Activated CD4-positive, alpha-beta memory T cell treated with anti-CD3 and anti-CD28 coated beads for 36 hours (primary cell): ENCODE data around the gene ABCC10. TPM values are rescaled to one million over a fixed set of nuclear protein-coding genes. Genes with fewer than 3 reads are reported as not detected.
"Not testable (repeated sequence)": the region's sequence is repeated elsewhere in the genome, so short reads cannot be mapped to it uniquely, and the experiment has no call there.

Experiments
- CTCF ChIA-PET: fragments of 350-600 bp; sonication (Branson Sonifier 250); formaldehyde crosslinking; loops from one replicate; lab custom pipeline; 2021; ENCODE audit warnings: antibody characterized with exemption, inconsistent platforms; lab: Charles Lee
- POLR2A ChIA-PET: fragments of 350-600 bp; sonication (Branson Sonifier 250); formaldehyde crosslinking; loops from one replicate; lab custom pipeline; 2021; ENCODE audit warnings: antibody characterized with exemption; lab: Charles Lee
- DNase-seq: peaks from one replicate; pipeline ENCODE4 v3.0.0-alpha.2; 2020
- H3K27ac Mint-ChIP-seq: one replicate; pipeline ENCODE4 v1.8.0; 2021; ENCODE audit warnings: mixed read lengths
- H3K27me3 Mint-ChIP-seq: one replicate; pipeline ENCODE4 v1.8.0; 2021; ENCODE audit warnings: mixed read lengths
- H3K36me3 Mint-ChIP-seq: one replicate; pipeline ENCODE4 v1.8.0; 2021; ENCODE audit warnings: mixed read lengths
- H3K4me1 Mint-ChIP-seq: one replicate; pipeline ENCODE4 v1.8.0; 2021; ENCODE audit warnings: low read depth, mixed read lengths
- H3K4me3 Mint-ChIP-seq: one replicate; pipeline ENCODE4 v1.8.0; 2021; ENCODE audit warnings: mild to moderate bottlenecking, mixed read lengths
- H3K9me3 Mint-ChIP-seq: one replicate; pipeline ENCODE4 v1.8.0; 2021; ENCODE audit warnings: mixed read lengths
- intact Hi-C: fragments of 100-400 bp; cut with micrococcal nuclease; formaldehyde crosslinking; loops from one replicate; pipeline ENCODE4 v1.15.1; 2023
- total RNA-seq, 2 experiments: library from RNA; stranded (reverse); gene quantifications; one replicate each; pipeline ENCODE4 v1.2.3, GENCODE V29; 2021

The ABCC10 gene
- total RNA-seq, 2 experiments from 2014 or later, result 27.2 to 31.9 TPM

DNA sequence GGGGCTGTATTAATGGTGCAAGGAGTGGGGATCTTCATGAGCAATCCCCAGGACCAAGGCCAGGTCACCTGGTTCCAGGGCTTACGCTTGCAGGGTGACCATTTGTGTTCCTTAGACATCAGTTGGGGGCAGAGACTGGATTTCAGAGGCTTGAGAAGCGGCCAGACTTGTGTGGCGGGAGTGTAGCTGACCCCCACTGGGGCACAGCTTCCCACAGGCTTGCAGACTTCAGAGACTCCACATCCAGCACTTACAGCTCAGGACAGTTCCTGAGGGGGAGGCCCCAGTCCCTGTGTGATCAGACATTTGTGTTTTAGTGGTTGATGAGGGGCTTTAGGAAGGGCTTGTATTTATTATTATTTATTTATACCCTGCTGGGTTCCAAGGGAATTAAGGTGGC lies 65.3 kb downstream of the ABCC10 start:
- H3K4me1 Mint-ChIP-seq, result peaks cover 25% of the 10 kb centered on the region
- H3K4me3 Mint-ChIP-seq, result no peak overlapping the region
- H3K27ac Mint-ChIP-seq, result no peak overlapping the region
- ChIA-PET POLR2A (interaction anchor here (1.4 kb wide), 1 partner anchor 45 kb away, joined by 3 read pairs; no protein-coding TSS in a partner anchor), CTCF (interaction anchor here (1.0 to 4.5 kb wide), 2 partner anchors 13 to 37 kb away, joined by 3 to 40 read pairs; partner anchors contain the start of gene DLK2)
- H3K36me3 Mint-ChIP-seq, result peaks cover 2% of the 10 kb centered on the region
- intact Hi-C loops, result no loop called here
- no peak for DNase-seq
- H3K27me3 Mint-ChIP-seq, result no peaks in the 10 kb centered on the region
- no peaks in the 10 kb centered on the region for H3K9me3 Mint-ChIP-seq

DNA sequence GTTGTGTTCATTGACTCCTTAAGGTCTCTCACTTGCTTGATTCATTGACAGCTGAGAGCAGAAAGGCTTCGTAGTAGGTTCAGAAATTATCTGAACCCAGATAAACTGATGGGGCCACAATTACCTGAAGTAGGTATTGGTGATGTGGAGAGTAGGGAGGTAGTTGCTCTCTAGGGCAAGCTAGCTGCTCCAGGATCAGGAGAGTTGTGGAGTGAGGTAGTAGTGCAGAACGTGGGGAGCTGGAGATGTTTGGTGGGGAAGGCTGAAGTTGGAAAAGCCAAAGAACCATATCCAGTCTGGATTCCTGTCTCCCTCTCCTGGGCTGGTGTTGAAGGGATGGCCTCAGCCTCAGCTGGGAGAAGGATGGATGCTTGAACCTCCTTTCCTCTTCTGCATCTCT lies 65.9 kb downstream of the ABCC10 start:
- CTCF ChIA-PET, result interaction anchor here (2.7 to 4.5 kb wide), 2 partner anchors 13 to 264 kb away, joined by 7 to 40 read pairs; partner anchors contain the start of gene DNPH1
- no peak for DNase-seq
- POLR2A ChIA-PET, result interaction anchor here (1.0 kb wide), 1 partner anchor 14 kb away, joined by 3 read pairs; no protein-coding TSS in a partner anchor
- no peak overlapping the region for H3K27ac Mint-ChIP-seq
- H3K36me3 Mint-ChIP-seq, result peaks cover 2% of the 10 kb centered on the region
- H3K4me1 Mint-ChIP-seq, result peaks cover 25% of the 10 kb centered on the region
- intact Hi-C loops, result no loop called here
- no peaks in the 10 kb centered on the region for H3K27me3 Mint-ChIP-seq
- no peak overlapping the region for H3K4me3 Mint-ChIP-seq
- no peaks in the 10 kb centered on the region for H3K9me3 Mint-ChIP-seq

GRCh38 chr6:43493833-43494232 lies 66.5 kb downstream of the ABCC10 start:
- CTCF ChIA-PET, result interaction anchor here (2.7 to 4.5 kb wide), 2 partner anchors 12 to 264 kb away, joined by 7 to 40 read pairs; partner anchors contain the start of gene DNPH1
- H3K4me1 Mint-ChIP-seq, result peaks cover 25% of the 10 kb centered on the region
- no peak overlapping the region for H3K4me3 Mint-ChIP-seq
- H3K9me3 Mint-ChIP-seq, result no peaks in the 10 kb centered on the region
- intact Hi-C loops, result no loop called here
- H3K27ac Mint-ChIP-seq, result no peak overlapping the region
- DNase-seq, result no peak
- H3K27me3 Mint-ChIP-seq, result no peaks in the 10 kb centered on the region
- H3K36me3 Mint-ChIP-seq, result peaks cover 2% of the 10 kb centered on the region
- POLR2A ChIA-PET, result interaction anchor here (1.0 kb wide), 1 partner anchor 13 kb away, joined by 3 read pairs; no protein-coding TSS in a partner anchor

- H3K4me3 Mint-ChIP-seq, result no peak overlapping the region
- no peaks in the 10 kb centered on the region for H3K9me3 Mint-ChIP-seq
- H3K27me3 Mint-ChIP-seq, result no peaks in the 10 kb centered on the region
- ChIA-PET CTCF (interaction anchor here (1.1 to 4.5 kb wide), 4 partner anchors 12 to 265 kb away, joined by 4 to 40 read pairs (median 6); partner anchors contain the start of genes CRIP3 and DNPH1), POLR2A (interaction anchor here (0.5 to 1.2 kb wide), 2 partner anchors 17 to 52 kb away, joined by 3 to 6 read pairs; no protein-coding TSS in a partner anchor)
- no peak for DNase-seq
- H3K4me1 Mint-ChIP-seq, result peaks cover 25% of the 10 kb centered on the region
- H3K27ac Mint-ChIP-seq, result no peak overlapping the region
- peaks cover 2% of the 10 kb centered on the region for H3K36me3 Mint-ChIP-seq
- intact Hi-C loops, result no loop called here
Measured at GRCh38 chr6:43494321-43494720, 67.0 kb downstream of the ABCC10 start.

DNA sequence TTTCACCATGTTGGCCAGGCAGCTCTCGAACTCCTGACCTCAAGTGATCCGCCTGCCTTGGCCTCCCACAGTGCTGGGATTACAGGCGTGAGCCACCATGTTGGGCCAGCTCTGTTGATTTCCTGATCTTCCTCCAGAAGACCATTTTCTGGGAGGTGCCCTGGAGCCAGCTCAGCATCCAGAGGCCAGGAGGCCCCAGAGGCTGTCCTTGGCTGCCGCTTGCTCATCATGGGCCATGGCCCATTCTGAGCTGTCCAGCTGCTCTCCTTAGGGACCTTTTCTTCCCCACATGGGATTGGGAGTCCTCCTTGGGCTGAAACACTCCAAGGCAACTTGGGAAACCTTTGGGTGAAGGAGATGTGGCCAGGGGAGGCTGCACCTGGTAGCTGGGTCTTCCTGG lies 67.4 kb downstream of the ABCC10 start:
- no peaks in the 10 kb centered on the region for H3K27me3 Mint-ChIP-seq
- peaks cover 2% of the 10 kb centered on the region for H3K36me3 Mint-ChIP-seq
- intact Hi-C loops, result no loop called here
- peaks cover 25% of the 10 kb centered on the region for H3K4me1 Mint-ChIP-seq
- CTCF ChIA-PET, result interaction anchor here (1.1 to 4.5 kb wide), 5 partner anchors 11 to 265 kb away, joined by 4 to 40 read pairs (median 4); partner anchors contain the start of genes CRIP3 and DNPH1
- DNase-seq, result no peak
- H3K9me3 Mint-ChIP-seq, result no peaks in the 10 kb centered on the region
- H3K4me3 Mint-ChIP-seq, result no peak overlapping the region
- POLR2A ChIA-PET, result interaction anchor here (0.5 to 1.2 kb wide), 2 partner anchors 17 to 52 kb away, joined by 3 to 6 read pairs; no protein-coding TSS in a partner anchor
- H3K27ac Mint-ChIP-seq, result no peak overlapping the region

GRCh38 chr6:43495409-43495941 lies 68.1 kb downstream of the ABCC10 start:
- DNase-seq, result no peak
- ChIA-PET POLR2A (interaction anchor here (1.2 kb wide), 1 partner anchor 18 kb away, joined by 3 read pairs; no protein-coding TSS in a partner anchor), CTCF (interaction anchor here (1.1 to 4.5 kb wide), 5 partner anchors 11 to 266 kb away, joined by 4 to 40 read pairs (median 4); partner anchors contain the start of genes CRIP3 and DNPH1)
- Mint-ChIP-seq H3K27me3 (no peaks in the 10 kb centered on the region), H3K4me3 (no peak overlapping the region), H3K4me1 (peaks cover 25% of the 10 kb centered on the region), H3K27ac (peak overlapping the region; percentile 49), H3K36me3 (no peaks in the 10 kb centered on the region), H3K9me3 (no peaks in the 10 kb centered on the region)
- intact Hi-C loops, result no loop called here

- H3K4me1 Mint-ChIP-seq, result peaks cover 25% of the 10 kb centered on the region
- intact Hi-C loops, result no loop called here
- H3K36me3 Mint-ChIP-seq, result peaks cover 2% of the 10 kb centered on the region
- no peaks in the 10 kb centered on the region for H3K9me3 Mint-ChIP-seq
- POLR2A ChIA-PET, result no interaction called here
- no peaks in the 10 kb centered on the region for H3K27me3 Mint-ChIP-seq
- CTCF ChIA-PET, result interaction anchor here (0.8 to 4.5 kb wide), 3 partner anchors 10 to 19 kb away, joined by 3 to 40 read pairs (median 4); partner anchors contain the start of genes LRRC73 and TJAP1
- no peak overlapping the region for H3K4me3 Mint-ChIP-seq
- no peak overlapping the region for H3K27ac Mint-ChIP-seq
- peak; percentile 34 for DNase-seq
Measured at GRCh38 chr6:43496370-43497128, 69.2 kb downstream of the ABCC10 start.

- H3K9me3 Mint-ChIP-seq, result no peaks in the 10 kb centered on the region
- H3K27ac Mint-ChIP-seq, result no peak overlapping the region
- H3K27me3 Mint-ChIP-seq, result no peaks in the 10 kb centered on the region
- peaks cover 25% of the 10 kb centered on the region for H3K4me1 Mint-ChIP-seq
- CTCF ChIA-PET, result interaction anchor here (0.9 kb wide), 1 partner anchor 13 kb away, joined by 3 read pairs; the partner anchor contains the start of gene LRRC73
- peaks cover 2% of the 10 kb centered on the region for H3K36me3 Mint-ChIP-seq
- intact Hi-C loops, result no loop called here
- DNase-seq, result no peak
- POLR2A ChIA-PET, result no interaction called here
- no peak overlapping the region for H3K4me3 Mint-ChIP-seq
Measured at GRCh38 chr6:43497129-43497396, 69.7 kb downstream of the ABCC10 start.

- H3K4me1 Mint-ChIP-seq, result peaks cover 23% of the 10 kb centered on the region
- no peaks in the 10 kb centered on the region for H3K9me3 Mint-ChIP-seq
- intact Hi-C loops, result no loop called here
- peaks cover 2% of the 10 kb centered on the region for H3K36me3 Mint-ChIP-seq
- no peak overlapping the region for H3K27ac Mint-ChIP-seq
- POLR2A ChIA-PET, result no interaction called here
- H3K27me3 Mint-ChIP-seq, result no peaks in the 10 kb centered on the region
- no peak for DNase-seq
- no peak overlapping the region for H3K4me3 Mint-ChIP-seq
- CTCF ChIA-PET, result interaction anchor here (1.1 to 2.2 kb wide), 2 partner anchors 10 to 235 kb away, joined by 3 to 9 read pairs; no protein-coding TSS in a partner anchor
Measured at GRCh38 chr6:43497689-43498088, 70.3 kb downstream of the ABCC10 start.

DNA sequence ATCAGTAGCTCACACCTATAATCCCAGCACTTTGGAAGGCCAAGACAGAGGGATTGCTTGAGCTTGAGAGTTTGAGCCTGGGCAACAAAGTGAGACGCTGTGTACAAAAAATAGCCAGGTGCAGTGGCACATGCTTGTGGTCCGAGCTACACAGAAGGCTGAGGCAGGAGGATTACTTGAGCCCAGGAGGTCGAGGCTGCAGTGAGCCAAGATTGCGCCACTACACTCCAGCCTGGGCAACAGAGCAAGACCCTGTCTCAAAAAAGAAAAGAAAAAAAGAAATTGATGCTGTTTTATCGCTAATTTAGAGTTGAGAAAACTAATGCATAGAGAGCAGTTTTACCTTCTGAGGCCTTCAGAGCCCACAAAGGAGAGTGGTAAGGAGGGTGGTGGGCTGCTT lies 71.0 kb downstream of the ABCC10 start:
- peaks cover 20% of the 10 kb centered on the region for H3K4me1 Mint-ChIP-seq
- CTCF ChIA-PET, result interaction anchor here (1.1 to 2.2 kb wide), 2 partner anchors 10 to 236 kb away, joined by 3 to 9 read pairs; no protein-coding TSS in a partner anchor
- H3K4me3 Mint-ChIP-seq, H3K27me3 Mint-ChIP-seq, H3K27ac Mint-ChIP-seq, POLR2A ChIA-PET, DNase-seq, H3K36me3 Mint-ChIP-seq, intact Hi-C loops, H3K9me3 Mint-ChIP-seq: not testable (repeated sequence)

GRCh38 chr6:43499028-43499815 lies 71.9 kb downstream of the ABCC10 start:
- no peak for DNase-seq
- Mint-ChIP-seq H3K4me1 (peaks cover 13% of the 10 kb centered on the region), H3K27ac (no peak overlapping the region), H3K27me3 (no peaks in the 10 kb centered on the region), H3K9me3 (no peaks in the 10 kb centered on the region), H3K36me3 (peaks cover 9% of the 10 kb centered on the region), H3K4me3 (no peak overlapping the region)
- intact Hi-C loops, result no loop called here
- ChIA-PET CTCF (interaction anchor here (2.2 kb wide), 1 partner anchor 9 kb away, joined by 9 read pairs; no protein-coding TSS in a partner anchor), POLR2A (no interaction called here)
